Lower lobe of right lung (tissue), 2 donors: Measurements from ENCODE around the gene LENG8. TPM values are rescaled to one million over a fixed set of nuclear protein-coding genes. Genes with fewer than 3 reads are reported as not detected.

Experiments
- ATAC-seq, 2 donors: fragments of 200-7000 bp; cut with Tn5 transposase; one replicate each; pipeline ENCODE4 v1.9.1; 2020 to 2022; ENCODE audit warnings: mild to moderate bottlenecking in 2 of 2, moderate library complexity in 2 of 2
- DNase-seq: peaks from one replicate; pipeline ENCODE4 v3.0.0-alpha.2; 2020
- H3K27ac ChIP-seq: fragments of 200-600 bp; one replicate; pipeline ENCODE4 v1.8.0; 2022
- H3K27me3 ChIP-seq: fragments of 200-600 bp; one replicate; pipeline ENCODE4 v1.8.0; 2022; ENCODE audit warnings: low read depth
- H3K36me3 ChIP-seq: fragments of 200-600 bp; one replicate; pipeline ENCODE4 v1.8.0; 2022; ENCODE audit warnings: mild to moderate bottlenecking
- H3K4me1 ChIP-seq: fragments of 200-600 bp; one replicate; pipeline ENCODE4 v1.8.0; 2022
- H3K4me3 ChIP-seq: fragments of 200-600 bp; one replicate; pipeline ENCODE4 v1.8.0; 2022; ENCODE audit warnings: mild to moderate bottlenecking
- H3K9me3 ChIP-seq: fragments of 200-600 bp; one replicate; pipeline ENCODE4 v1.8.0; 2022
- intact Hi-C: fragments of 100-400 bp; cut with DNase I; formaldehyde crosslinking; loops from one replicate; pipeline ENCODE4 v1.11.0; 2022
- total RNA-seq: library from RNA; stranded (reverse); fragmentation: NEBNext Ultra II Directional; extraction: Animal tissue kit (Norgen Biotek cat#: 25700); gene quantifications from one replicate; pipeline ENCODE4 v1.2.1, GENCODE V29; 2021
- TF ChIP-seq, protein P1 (sequence below): fragments of 200-600 bp; IDR thresholded peaks from one replicate; pipeline ENCODE4 v1.8.0; 2022; ENCODE audit warnings: antibody characterized with exemption, mild to moderate bottlenecking
- donor health status: DM: no; HTN: yes; CAD: no; lungs with severe emphysema.

LENG8 gene
- total RNA-seq, 1 donor from 2014 or later = 183 TPM

DNA sequence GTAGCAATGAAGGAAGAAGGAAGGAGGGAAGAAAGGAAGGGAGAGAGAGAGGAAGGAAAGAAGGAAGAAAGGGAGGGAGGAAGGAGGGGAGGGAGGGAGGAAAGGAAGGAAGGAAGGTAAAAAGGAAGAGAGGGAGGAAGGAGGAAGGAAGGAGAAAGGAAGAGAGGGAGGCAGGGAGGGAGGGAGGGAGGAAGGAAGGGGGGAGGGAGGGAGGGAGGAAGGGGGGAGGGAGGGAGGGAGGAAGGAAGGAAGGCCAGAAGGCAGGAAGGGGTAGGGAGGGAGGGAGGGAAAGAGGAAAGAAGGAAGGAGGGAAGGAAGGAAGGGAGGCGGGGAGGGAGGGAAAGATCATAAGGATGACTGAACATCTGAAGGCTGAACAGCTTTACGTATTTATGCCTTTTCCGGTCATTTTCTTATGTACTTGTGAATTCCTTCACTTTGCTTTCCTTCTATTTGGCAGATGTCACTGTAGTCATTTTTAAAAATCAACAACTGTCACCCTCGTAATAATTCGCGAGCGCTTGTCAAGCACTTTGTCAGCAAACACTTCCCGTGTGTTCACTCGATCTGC is 40.5 kb upstream of the LENG8 start:
- no peak for ATAC-seq
- H3K36me3 ChIP-seq = no peaks in the 10 kb centered on the region
- TF ChIP-seq, protein P1, sequence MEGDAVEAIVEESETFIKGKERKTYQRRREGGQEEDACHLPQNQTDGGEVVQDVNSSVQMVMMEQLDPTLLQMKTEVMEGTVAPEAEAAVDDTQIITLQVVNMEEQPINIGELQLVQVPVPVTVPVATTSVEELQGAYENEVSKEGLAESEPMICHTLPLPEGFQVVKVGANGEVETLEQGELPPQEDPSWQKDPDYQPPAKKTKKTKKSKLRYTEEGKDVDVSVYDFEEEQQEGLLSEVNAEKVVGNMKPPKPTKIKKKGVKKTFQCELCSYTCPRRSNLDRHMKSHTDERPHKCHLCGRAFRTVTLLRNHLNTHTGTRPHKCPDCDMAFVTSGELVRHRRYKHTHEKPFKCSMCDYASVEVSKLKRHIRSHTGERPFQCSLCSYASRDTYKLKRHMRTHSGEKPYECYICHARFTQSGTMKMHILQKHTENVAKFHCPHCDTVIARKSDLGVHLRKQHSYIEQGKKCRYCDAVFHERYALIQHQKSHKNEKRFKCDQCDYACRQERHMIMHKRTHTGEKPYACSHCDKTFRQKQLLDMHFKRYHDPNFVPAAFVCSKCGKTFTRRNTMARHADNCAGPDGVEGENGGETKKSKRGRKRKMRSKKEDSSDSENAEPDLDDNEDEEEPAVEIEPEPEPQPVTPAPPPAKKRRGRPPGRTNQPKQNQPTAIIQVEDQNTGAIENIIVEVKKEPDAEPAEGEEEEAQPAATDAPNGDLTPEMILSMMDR = no peak
- H3K27me3 ChIP-seq = peaks cover 7% of the 10 kb centered on the region
- H3K9me3 ChIP-seq = no peaks in the 10 kb centered on the region
- no peak for DNase-seq
- H3K27ac ChIP-seq = no peak overlapping the region
- no peaks in the 10 kb centered on the region for H3K4me1 ChIP-seq
- intact Hi-C loops = no loop called here
- H3K4me3 ChIP-seq = no peak overlapping the region

DNA sequence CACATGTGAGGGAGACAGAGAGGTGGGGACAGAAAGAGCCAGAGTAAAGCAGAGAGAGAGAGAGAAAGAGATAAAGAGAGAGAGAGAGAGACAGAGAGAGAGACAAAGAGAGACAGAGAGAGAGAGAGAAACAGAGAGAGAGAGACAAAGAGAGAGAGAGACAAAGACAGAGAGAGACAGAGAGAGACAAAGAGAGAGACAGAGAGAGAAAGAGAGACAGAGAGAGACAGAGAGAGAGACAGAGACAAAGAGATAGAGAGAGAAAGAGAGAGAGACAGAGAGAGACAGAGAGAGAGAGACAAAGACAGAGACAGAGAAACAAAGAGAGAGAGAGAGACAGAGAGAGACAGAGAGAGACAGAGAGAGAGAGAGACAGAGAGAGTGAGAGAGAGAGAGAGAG is 38.0 kb upstream of the LENG8 start:
- TF ChIP-seq, protein P1 = no peak
- no peak for ATAC-seq
- Histone ChIP-seq H3K36me3 (no peaks in the 10 kb centered on the region), H3K4me3 (no peak overlapping the region), H3K27ac (no peak overlapping the region), H3K4me1 (no peaks in the 10 kb centered on the region), H3K9me3 (no peaks in the 10 kb centered on the region), H3K27me3 (peaks cover 26% of the 10 kb centered on the region)
- intact Hi-C loops = no loop called here
- no peak for DNase-seq

DNA sequence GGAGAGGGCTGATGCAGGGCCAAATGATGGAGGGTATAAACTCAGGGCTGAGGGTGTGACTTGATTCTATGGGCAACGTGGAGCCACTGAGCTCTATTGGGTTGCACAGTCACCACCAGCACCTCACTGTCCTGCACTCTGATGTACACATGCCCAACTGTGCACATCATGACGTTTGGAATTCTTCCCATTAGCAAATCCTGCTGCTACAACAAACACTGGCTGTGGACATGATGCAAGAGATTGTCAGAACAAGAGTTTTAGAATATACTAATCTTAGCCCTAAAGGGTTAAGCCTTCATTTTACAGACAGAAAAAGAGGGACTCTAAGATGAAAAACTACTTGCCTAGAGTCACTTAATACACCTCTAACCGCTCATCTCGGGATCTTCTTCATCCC is 36.1 kb upstream of the LENG8 start:
- Histone ChIP-seq H3K36me3 (no peaks in the 10 kb centered on the region), H3K4me3 (no peak overlapping the region), H3K27me3 (peaks cover 39% of the 10 kb centered on the region), H3K4me1 (peaks cover 2% of the 10 kb centered on the region), H3K27ac (no peak overlapping the region), H3K9me3 (no peaks in the 10 kb centered on the region)
- intact Hi-C loops = no loop called here
- no peak for ATAC-seq
- TF ChIP-seq, protein P1 = no peak
- DNase-seq = no peak

DNA sequence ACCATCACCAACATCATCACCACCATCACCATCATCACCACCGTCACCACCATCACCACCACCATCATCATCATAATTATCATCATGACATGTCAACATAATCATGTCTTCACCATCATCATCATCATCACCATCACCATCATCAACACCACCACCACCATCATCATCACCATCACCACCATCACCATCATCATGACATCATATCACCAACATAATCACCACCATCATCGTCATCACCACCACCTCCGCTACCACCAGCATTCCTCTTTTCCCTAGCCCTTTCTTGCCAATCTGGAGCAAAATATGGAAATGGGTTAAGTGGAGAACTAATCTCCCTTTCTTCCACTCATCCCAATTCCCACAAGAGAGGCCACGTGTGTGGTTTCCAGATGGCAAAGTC is 34.8 kb upstream of the LENG8 start:
- intact Hi-C loops = no loop called here
- DNase-seq (no peak), ATAC-seq (no peak)
- no peaks in the 10 kb centered on the region for H3K36me3 ChIP-seq
- H3K4me3 ChIP-seq = no peak overlapping the region
- no peak overlapping the region for H3K27ac ChIP-seq
- H3K27me3 ChIP-seq = peaks cover 45% of the 10 kb centered on the region
- TF ChIP-seq, protein P1 = no peak
- no peaks in the 10 kb centered on the region for H3K9me3 ChIP-seq
- peaks cover 9% of the 10 kb centered on the region for H3K4me1 ChIP-seq

DNA sequence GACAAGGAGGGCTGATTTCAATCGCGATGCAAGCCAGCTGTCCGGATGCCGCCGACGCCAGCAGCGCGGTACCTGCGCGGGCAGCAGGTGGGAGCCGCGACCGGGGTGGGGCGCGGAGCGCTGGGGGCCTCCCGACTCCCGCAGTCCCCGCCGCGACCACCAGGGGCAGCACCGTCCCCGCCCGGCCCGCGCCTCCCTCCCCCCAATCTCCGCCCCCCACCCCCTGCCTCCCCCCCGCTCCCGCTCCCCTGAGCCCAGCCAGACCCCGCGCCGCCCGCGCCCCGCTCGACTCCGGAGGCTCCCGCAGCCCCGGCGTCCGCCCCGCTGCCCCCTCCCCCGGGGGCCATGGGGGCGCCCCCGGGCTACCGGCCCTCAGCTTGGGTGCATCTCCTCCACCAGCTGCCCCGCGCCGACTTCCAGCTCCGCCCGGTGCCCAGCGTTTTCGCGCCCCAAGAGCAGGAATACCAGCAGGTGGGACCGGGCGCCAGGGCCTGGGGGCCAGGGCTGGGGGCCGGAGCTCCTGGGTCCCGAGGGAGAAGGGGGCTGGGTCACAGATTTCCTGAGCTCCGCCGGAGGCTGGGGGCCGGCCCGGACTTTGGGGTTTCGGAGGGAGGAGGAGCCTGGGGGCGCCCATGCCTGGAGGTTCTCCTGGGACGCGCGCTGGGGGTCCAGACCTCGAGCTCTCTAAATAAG is 33.6 kb upstream of the LENG8 start, which contains the start of gene TTYH1:
Gene TTYH1 (plus strand): TSS at position 257 of the 693 bp plus-strand sequence. CDS start 89 bp downstream, at position 346.
- DNase-seq (no peak), ATAC-seq (no peak)
- peaks cover 9% of the 10 kb centered on the region for H3K4me1 ChIP-seq
- no peaks in the 10 kb centered on the region for H3K36me3 ChIP-seq
- H3K27me3 ChIP-seq = peaks cover 57% of the 10 kb centered on the region
- no peak within 1 kb of the TSS for H3K4me3 ChIP-seq
- intact Hi-C loops = no loop called here
- H3K27ac ChIP-seq = no peak within 1 kb of the TSS
- TF ChIP-seq, protein P1 = peak; percentile 18
- H3K9me3 ChIP-seq = no peaks in the 10 kb centered on the region
